Endothelial cell (in vitro differentiated cells): Measurements from ENCODE around the gene CEMIP. TPM values are rescaled to one million over a fixed set of nuclear protein-coding genes. Genes with fewer than 3 reads are reported as not detected.

Experiments used
- DNase-seq: peaks from one replicate; pipeline ENCODE4 v3.0.0; 2021; ENCODE audit warnings: low spot score
- H3K27ac Mint-ChIP-seq: one replicate; pipeline ENCODE4 v1.8.0; 2021; ENCODE audit warnings: mixed read lengths, inconsistent platforms; ENCODE audit not compliant: unreplicated experiment
- H3K27me3 Mint-ChIP-seq: one replicate; pipeline ENCODE4 v1.8.0; 2021; ENCODE audit warnings: mild to moderate bottlenecking, moderate library complexity, mixed read lengths, inconsistent platforms; ENCODE audit not compliant: unreplicated experiment
- H3K36me3 Mint-ChIP-seq: one replicate; pipeline ENCODE4 v1.8.0; 2021; ENCODE audit warnings: mild to moderate bottlenecking, low read depth, mixed read lengths, inconsistent platforms; ENCODE audit not compliant: unreplicated experiment
- H3K4me1 Mint-ChIP-seq: one replicate; pipeline ENCODE4 v1.8.0; 2021; ENCODE audit warnings: mild to moderate bottlenecking, mixed read lengths, inconsistent platforms; ENCODE audit not compliant: unreplicated experiment
- H3K4me3 Mint-ChIP-seq: one replicate; pipeline ENCODE4 v1.8.0; 2021; ENCODE audit warnings: mild to moderate bottlenecking, mixed read lengths, inconsistent platforms; ENCODE audit not compliant: unreplicated experiment
- H3K9me3 Mint-ChIP-seq: one replicate; pipeline ENCODE4 v1.8.0; 2021; ENCODE audit warnings: mixed read lengths, inconsistent platforms; ENCODE audit not compliant: unreplicated experiment
- CTCF ChIP-seq: fragments of 200-600 bp; sonication (generic); IDR thresholded peaks from one replicate; pipeline ENCODE4 v1.5.0; 2021; ENCODE audit warnings: antibody characterized with exemption; ENCODE audit not compliant: unreplicated experiment
- total RNA-seq: library from RNA; stranded (reverse); fragmentation: NEBNext Ultra II Directional; extraction: Animal tissue kit (Norgen Biotek cat#: 25700); gene quantifications from one replicate; pipeline ENCODE4 v1.2.1, GENCODE V29; 2021; ENCODE audit not compliant: unreplicated experiment

CEMIP gene
- total RNA-seq, 1 donor from 2014 or later = not detected

GRCh38 chr15:80911821-80912220 is 132.7 kb downstream of the CEMIP start:
- no peak for TF ChIP-seq CTCF
- H3K27me3 Mint-ChIP-seq = no peaks in the 10 kb centered on the region
- H3K36me3 Mint-ChIP-seq = no peaks in the 10 kb centered on the region
- no peaks in the 10 kb centered on the region for H3K4me1 Mint-ChIP-seq
- H3K27ac Mint-ChIP-seq = no peak overlapping the region
- H3K9me3 Mint-ChIP-seq = no peaks in the 10 kb centered on the region
- DNase-seq = no peak
- H3K4me3 Mint-ChIP-seq = no peak overlapping the region

GRCh38 chr15:80912673-80913072 is 133.5 kb downstream of the CEMIP start:
- H3K4me1 Mint-ChIP-seq = no peaks in the 10 kb centered on the region
- no peaks in the 10 kb centered on the region for H3K27me3 Mint-ChIP-seq
- H3K4me3 Mint-ChIP-seq = no peak overlapping the region
- TF ChIP-seq CTCF = no peak
- no peak for DNase-seq
- no peaks in the 10 kb centered on the region for H3K36me3 Mint-ChIP-seq
- H3K27ac Mint-ChIP-seq = no peak overlapping the region
- no peaks in the 10 kb centered on the region for H3K9me3 Mint-ChIP-seq

- Mint-ChIP-seq H3K36me3 (no peaks in the 10 kb centered on the region), H3K9me3 (no peaks in the 10 kb centered on the region), H3K27ac (no peak overlapping the region), H3K27me3 (no peaks in the 10 kb centered on the region), H3K4me1 (no peaks in the 10 kb centered on the region), H3K4me3 (no peak overlapping the region)
- no peak for TF ChIP-seq CTCF
- DNase-seq = no peak
These were observed 134.4 kb downstream of the CEMIP start for GRCh38 chr15:80913541-80913940.

DNA sequence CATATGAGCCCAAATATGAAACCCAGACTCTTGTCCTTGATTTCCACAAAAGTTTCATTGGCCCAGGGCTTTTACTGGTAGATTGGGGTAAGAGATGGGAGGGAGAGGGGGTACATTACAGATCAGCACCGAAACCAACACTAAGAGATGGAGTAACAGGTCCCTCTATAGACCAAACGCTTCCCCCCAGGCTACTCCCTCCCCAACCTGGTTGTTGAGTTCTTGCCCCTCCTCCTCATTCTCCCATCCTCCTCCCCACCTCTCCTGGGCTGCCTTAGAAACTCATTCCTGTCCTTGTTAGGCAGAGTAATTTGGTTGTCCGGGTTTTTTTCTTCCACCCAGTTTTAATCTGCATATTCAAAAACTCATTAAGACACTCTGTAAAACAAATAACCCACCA is 136.3 kb downstream of the CEMIP start:
- Mint-ChIP-seq H3K9me3 (no peaks in the 10 kb centered on the region), H3K27ac (no peak overlapping the region), H3K36me3 (no peaks in the 10 kb centered on the region), H3K27me3 (no peaks in the 10 kb centered on the region), H3K4me1 (no peaks in the 10 kb centered on the region), H3K4me3 (no peak overlapping the region)
- no peak for TF ChIP-seq CTCF
- DNase-seq = no peak

DNA sequence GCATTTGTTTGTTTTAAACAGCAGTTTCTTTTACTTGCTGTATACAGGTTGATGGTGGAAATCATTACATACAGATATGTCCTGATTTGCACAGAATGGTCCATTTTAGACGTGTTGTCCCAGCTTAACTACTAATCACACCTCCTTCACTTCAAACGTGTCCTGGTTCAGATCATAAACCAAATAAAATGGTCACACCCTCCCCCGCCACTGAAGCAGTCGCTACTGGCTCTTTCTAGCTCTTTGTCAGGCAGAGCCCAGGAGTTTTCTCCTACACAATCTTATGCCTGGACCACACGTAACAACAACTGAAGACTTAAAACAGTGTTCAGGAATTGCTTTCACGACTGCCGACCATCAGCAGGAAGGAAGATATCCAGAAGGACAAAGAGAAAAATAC is 136.9 kb downstream of the CEMIP start:
- no peaks in the 10 kb centered on the region for H3K36me3 Mint-ChIP-seq
- no peaks in the 10 kb centered on the region for H3K27me3 Mint-ChIP-seq
- H3K9me3 Mint-ChIP-seq = no peaks in the 10 kb centered on the region
- no peak for DNase-seq
- no peak overlapping the region for H3K4me3 Mint-ChIP-seq
- no peak for TF ChIP-seq CTCF
- no peaks in the 10 kb centered on the region for H3K4me1 Mint-ChIP-seq
- no peak overlapping the region for H3K27ac Mint-ChIP-seq
